BE2C (cell line): ENCODE measurements around the gene CARD19.

Source experiments
- DNase-seq: peaks from one replicate; pipeline ENCODE4 v3.0.0-alpha.2; 2020
- H3K27me3 ChIP-seq: fragments of 250-450 bp; sonication (Bioruptor Pico); 2 replicates; pipeline ENCODE4 v1.5.1; 2020; ENCODE audit warnings: mild to moderate bottlenecking
- H3K36me3 ChIP-seq: fragments of 250-450 bp; sonication (Bioruptor Pico); 2 replicates; pipeline ENCODE4 v1.5.1; 2020; ENCODE audit warnings: mild to moderate bottlenecking
- H3K4me1 ChIP-seq: fragments of 250-450 bp; sonication (Bioruptor Pico); 2 replicates; pipeline ENCODE4 v1.5.1; 2020
- H3K4me3 ChIP-seq: 2 replicates; pipeline ENCODE4 v1.5.1; 2011; ENCODE audit warnings: low read depth, low read length
- H3K9me3 ChIP-seq: fragments of 250-450 bp; sonication (Bioruptor Pico); 2 replicates; pipeline ENCODE4 v1.5.1; 2020
- TF ChIP-seq, protein P1 (sequence below): IDR thresholded peaks from 2 replicates; pipeline ENCODE4 v1.5.1; 2012; ENCODE audit warnings: mild to moderate bottlenecking, low read depth, low read length

The CARD19 gene

GRCh38 chr9:93119953-93120845 is 24.2 kb downstream of the CARD19 start:
- peaks cover 21% of the 10 kb centered on the region for H3K4me1 ChIP-seq
- DNase-seq, result peak; percentile 92
- H3K27me3 ChIP-seq, result no peaks in the 10 kb centered on the region
- peak overlapping the region; percentile 36 for H3K4me3 ChIP-seq
- H3K36me3 ChIP-seq, result peaks cover 17% of the 10 kb centered on the region
- no peaks in the 10 kb centered on the region for H3K9me3 ChIP-seq
- TF ChIP-seq, protein P1, sequence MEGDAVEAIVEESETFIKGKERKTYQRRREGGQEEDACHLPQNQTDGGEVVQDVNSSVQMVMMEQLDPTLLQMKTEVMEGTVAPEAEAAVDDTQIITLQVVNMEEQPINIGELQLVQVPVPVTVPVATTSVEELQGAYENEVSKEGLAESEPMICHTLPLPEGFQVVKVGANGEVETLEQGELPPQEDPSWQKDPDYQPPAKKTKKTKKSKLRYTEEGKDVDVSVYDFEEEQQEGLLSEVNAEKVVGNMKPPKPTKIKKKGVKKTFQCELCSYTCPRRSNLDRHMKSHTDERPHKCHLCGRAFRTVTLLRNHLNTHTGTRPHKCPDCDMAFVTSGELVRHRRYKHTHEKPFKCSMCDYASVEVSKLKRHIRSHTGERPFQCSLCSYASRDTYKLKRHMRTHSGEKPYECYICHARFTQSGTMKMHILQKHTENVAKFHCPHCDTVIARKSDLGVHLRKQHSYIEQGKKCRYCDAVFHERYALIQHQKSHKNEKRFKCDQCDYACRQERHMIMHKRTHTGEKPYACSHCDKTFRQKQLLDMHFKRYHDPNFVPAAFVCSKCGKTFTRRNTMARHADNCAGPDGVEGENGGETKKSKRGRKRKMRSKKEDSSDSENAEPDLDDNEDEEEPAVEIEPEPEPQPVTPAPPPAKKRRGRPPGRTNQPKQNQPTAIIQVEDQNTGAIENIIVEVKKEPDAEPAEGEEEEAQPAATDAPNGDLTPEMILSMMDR, result peak; percentile 55

DNA sequence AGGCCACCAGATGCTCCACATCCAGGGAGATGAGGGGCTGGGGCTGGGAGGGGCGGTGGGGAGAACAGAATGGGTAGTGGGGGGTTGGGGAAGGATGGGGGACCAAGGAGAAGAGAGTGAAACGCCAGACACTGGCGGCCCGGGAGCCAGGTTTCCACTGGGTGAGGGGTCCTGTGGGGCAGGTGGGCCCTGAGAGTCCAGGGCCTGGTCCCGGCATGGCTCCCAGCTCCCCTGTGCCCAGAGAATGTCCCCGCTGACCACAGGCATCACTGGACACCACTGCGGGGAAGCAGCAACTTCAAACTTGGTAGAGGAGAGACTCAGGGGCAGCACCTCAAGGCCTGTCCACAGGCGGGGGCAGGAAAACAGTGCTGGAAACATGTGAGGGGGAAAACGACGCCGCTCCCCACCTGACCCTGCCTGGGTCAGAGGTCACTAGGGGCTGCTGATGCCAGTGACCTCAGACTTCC is 24.9 kb downstream of the CARD19 start:
- Histone ChIP-seq H3K36me3 (peaks cover 17% of the 10 kb centered on the region), H3K4me3 (no peak overlapping the region; the same call in 1 of the 2 replicates), H3K4me1 (peaks cover 21% of the 10 kb centered on the region), H3K9me3 (no peaks in the 10 kb centered on the region), H3K27me3 (no peaks in the 10 kb centered on the region)
- no peak for DNase-seq
- TF ChIP-seq, protein P1, result no peak

DNA sequence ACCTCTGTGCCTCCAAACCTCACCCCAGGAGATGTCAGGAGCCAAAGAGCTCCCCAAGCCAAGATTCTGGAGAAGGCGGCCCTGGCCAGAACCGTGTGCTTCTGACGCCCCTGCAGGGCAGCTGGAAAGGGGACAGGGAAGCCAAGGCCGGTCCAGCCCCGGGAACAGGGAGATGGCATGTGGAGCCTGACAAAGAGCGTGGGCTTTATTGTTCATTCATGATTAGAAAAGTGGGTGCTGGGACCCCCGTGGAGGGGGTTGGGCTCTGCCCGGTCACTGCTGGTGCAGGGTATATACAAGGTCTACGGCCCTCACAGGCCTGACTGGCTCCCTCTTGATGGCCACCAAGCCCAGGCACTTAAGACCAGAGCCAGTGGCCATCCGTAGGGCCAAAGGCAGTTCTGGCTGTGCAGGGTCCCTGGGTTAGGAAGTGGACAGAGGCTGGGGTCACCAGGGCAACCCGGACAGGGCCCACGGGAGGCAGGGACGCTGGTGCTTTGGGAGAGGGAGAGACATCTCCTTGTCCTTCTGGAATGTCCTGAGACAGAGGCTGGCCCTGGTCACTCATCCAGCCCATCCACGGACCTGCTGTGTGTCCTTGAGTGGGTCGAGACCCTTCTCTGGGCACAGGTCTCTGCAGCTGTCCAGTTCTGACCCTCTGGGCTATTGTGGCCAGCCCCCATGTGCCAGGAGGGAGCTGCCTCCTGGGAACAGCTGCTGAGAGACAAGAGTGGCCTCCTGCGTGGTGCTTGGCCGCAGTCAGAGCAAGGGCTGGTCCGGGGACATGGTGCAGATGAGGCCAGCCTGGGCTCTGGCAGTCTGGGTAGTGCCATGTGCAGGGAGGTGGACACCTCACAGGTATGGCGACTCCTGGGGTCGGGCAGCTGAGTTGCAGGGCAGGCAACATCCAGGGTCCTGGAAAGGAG is 25.6 kb downstream of the CARD19 start:
- peak; percentile 7 for DNase-seq
- Histone ChIP-seq H3K36me3 (peaks cover 17% of the 10 kb centered on the region), H3K4me3 (no peak overlapping the region), H3K9me3 (no peaks in the 10 kb centered on the region), H3K4me1 (peaks cover 21% of the 10 kb centered on the region), H3K27me3 (no peaks in the 10 kb centered on the region)
- TF ChIP-seq, protein P1, result no peak

DNA sequence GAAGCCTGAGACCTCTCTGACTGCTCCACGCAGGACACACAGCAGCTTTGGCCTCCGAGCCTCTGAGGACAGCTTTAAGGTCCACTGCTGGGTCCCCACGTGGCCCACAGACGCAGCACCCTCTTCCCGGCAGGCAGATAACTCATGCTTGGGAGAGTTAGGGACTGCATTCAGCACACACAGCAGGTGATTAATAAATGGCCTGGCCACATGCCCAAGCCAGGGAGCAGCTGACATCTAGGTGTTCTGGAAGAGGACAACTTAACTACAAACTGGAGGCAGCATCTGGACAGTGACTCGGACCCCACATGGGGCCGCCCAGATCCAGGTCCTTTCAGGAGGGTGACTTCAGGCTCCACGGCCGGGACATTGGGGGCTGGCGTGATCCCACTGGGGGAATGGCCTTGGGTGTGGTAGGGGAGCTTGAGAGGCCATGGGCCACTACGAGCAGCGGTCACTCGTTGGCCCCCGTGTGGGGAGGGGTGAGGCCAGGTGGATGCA is 26.8 kb downstream of the CARD19 start:
- H3K36me3 ChIP-seq, result peaks cover 17% of the 10 kb centered on the region
- no peaks in the 10 kb centered on the region for H3K9me3 ChIP-seq
- TF ChIP-seq, protein P1, result no peak
- no peak overlapping the region for H3K4me3 ChIP-seq
- peaks cover 31% of the 10 kb centered on the region for H3K4me1 ChIP-seq
- DNase-seq, result peak; percentile 49
- no peaks in the 10 kb centered on the region for H3K27me3 ChIP-seq

DNA sequence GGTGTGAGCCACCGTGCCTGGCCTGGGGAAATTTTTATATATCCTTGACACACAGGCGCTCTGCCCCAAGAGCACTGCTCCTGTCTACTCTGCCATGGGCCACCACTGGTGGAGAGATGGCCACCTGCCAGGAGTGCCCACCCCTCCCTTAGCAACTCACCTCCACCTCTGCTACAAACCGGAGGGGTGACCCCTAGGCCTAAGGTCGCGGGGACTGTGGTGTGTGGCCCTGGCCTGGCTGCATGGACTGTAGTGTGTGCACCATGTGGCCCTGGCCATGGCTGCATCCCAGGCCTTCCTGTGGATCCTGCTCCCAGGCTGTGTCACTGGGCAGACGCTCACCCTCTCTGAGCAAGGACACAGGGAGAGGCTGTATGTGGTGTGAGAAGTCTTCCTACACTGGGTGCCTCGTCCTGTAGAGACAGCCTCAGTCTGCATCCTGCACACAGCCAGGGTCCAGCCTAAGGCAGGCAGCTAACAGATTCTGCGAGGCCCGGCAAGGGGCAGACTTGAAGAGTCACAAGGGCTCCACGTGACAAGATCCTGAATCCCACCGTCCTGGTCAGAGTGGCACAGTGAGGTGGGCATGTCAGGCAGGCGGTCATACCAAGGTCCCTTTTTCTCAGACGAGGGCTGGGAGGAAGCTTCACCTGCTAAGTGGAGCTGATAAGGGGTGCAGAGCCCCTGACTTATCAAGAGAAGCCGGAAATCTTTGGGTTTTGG is 27.7 kb downstream of the CARD19 start:
- Histone ChIP-seq H3K27me3 (no peaks in the 10 kb centered on the region), H3K4me1 (peaks cover 31% of the 10 kb centered on the region), H3K4me3 (no peak overlapping the region), H3K36me3 (peaks cover 17% of the 10 kb centered on the region), H3K9me3 (no peaks in the 10 kb centered on the region)
- TF ChIP-seq, protein P1, result no peak
- DNase-seq, result peak; percentile 3
